GM18868 (cell line): Measurements from ENCODE around the gene CCSER1.

Experiments
- ATAC-seq: cut with Tn5 transposase; IDR thresholded peaks from one replicate; pipeline ENCODE4 v1.9.1; 2021; ENCODE audit warnings: mild to moderate bottlenecking, moderate library complexity; ENCODE audit not compliant: unreplicated experiment

CCSER1 gene

GRCh38 chr4:90127706-90128345, 632 bp downstream of the CCSER1 start:
- ATAC-seq, result peak; percentile 17

GRCh38 chr4:90128961-90129495, 1.8 kb downstream of the CCSER1 start:
- ATAC-seq, result peak; percentile 27

GRCh38 chr4:90130076-90130475, 2.9 kb downstream of the CCSER1 start:
- no peak for ATAC-seq

GRCh38 chr4:90137555-90137954, 10.4 kb downstream of the CCSER1 start:
- ATAC-seq, result no peak

GRCh38 chr4:90142081-90142480, 14.9 kb downstream of the CCSER1 start:
- no peak for ATAC-seq

GRCh38 chr4:90145319-90145718, 18.1 kb downstream of the CCSER1 start:
- no peak for ATAC-seq

- ATAC-seq, result no peak
Observed at GRCh38 chr4:90146306-90146705, 19.1 kb downstream of the CCSER1 start.

- ATAC-seq, result no peak
Observed at GRCh38 chr4:90148574-90149148, 21.5 kb downstream of the CCSER1 start.

GRCh38 chr4:90152024-90152423, 24.8 kb downstream of the CCSER1 start:
- ATAC-seq, result no peak

- no peak for ATAC-seq
Observed at GRCh38 chr4:90159193-90159592, 32.0 kb downstream of the CCSER1 start.

- no peak for ATAC-seq
Observed at GRCh38 chr4:90160044-90160443, 32.9 kb downstream of the CCSER1 start.

GRCh38 chr4:90162566-90162965, 35.4 kb downstream of the CCSER1 start:
- ATAC-seq, result no peak

GRCh38 chr4:90163872-90164271, 36.7 kb downstream of the CCSER1 start:
- no peak for ATAC-seq

- ATAC-seq, result peak; percentile 93
Observed at GRCh38 chr4:90165883-90166282, 38.7 kb downstream of the CCSER1 start.

GRCh38 chr4:90171491-90171890, 44.3 kb downstream of the CCSER1 start:
- no peak for ATAC-seq

GRCh38 chr4:90174621-90175023, 47.4 kb downstream of the CCSER1 start:
- ATAC-seq, result no peak

- no peak for ATAC-seq
Observed at GRCh38 chr4:90181644-90182043, 54.5 kb downstream of the CCSER1 start.

GRCh38 chr4:90183254-90183653, 56.1 kb downstream of the CCSER1 start:
- no peak for ATAC-seq

- no peak for ATAC-seq
Observed at GRCh38 chr4:90184560-90184959, 57.4 kb downstream of the CCSER1 start.

GRCh38 chr4:90185416-90185815, 58.2 kb downstream of the CCSER1 start:
- ATAC-seq, result no peak

GRCh38 chr4:90186229-90186628, 59.0 kb downstream of the CCSER1 start:
- no peak for ATAC-seq

GRCh38 chr4:90187148-90187884, 60.1 kb downstream of the CCSER1 start:
- no peak for ATAC-seq
